Forelimb muscle (tissue), 1 donor: ENCODE measurements around the gene ANKRD17. TPM values are rescaled to one million over a fixed set of nuclear protein-coding genes. Genes with fewer than 3 reads are reported as not detected.

Experiments
- DNase-seq: peaks from one replicate; pipeline ENCODE4 v3.0.0-alpha.2; 2013; ENCODE audit warnings: low read depth
- polyA plus RNA-seq: library from polyadenylated mRNA; unstranded; fragments of 120-200 nt; gene quantifications from one replicate; pipeline ENCODE4 v1.2.1, GENCODE V29; 2013; ENCODE audit not compliant: insufficient read length

The ANKRD17 gene
- polyA plus RNA-seq, 1 donor, result 46.3 TPM

- no peak for DNase-seq
Measured at GRCh38 chr4:73129319-73129718, 129.3 kb downstream of the ANKRD17 start.

GRCh38 chr4:73127839-73128453 is 130.7 kb downstream of the ANKRD17 start:
- DNase-seq, result no peak

DNA sequence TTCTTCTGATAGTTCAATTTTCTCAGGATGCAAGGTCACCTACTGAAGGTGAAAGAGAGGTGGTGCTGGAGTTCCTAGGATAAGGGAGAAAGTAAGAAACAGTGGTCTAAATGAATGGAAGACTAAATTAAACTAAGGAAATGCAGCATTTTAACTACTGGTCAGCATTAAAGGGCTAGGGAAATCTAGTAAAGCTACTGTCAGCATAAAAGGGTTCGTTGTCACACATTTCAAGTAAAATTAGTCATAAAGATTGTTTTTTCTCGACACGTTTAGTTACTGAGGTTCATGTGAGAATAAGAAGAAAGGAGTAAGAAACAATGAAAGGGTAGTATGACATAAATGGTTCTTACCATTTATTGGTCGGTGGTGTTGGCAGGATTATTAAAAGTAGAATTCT is 149.1 kb downstream of the ANKRD17 start:
- no peak for DNase-seq

DNA sequence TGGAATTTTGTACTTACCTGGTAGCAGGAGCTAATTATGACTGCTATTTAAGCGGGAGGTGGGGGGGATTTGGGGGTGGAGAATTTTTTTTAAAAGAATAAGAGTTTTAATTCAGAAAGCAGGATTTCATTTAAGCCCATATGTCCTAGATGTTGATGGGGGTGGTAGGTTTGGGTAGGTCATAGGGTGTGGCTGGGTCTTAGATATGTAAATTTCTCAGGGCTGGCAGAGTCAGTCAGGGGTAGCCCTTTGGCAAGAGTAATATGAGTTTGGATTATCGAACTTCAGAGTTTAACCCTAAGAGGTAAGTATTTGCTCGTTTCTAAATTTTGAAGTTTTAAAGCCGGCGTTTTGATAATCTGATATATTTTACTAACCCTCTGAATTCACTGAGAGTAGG is 153.9 kb downstream of the ANKRD17 start:
- DNase-seq, result no peak

DNA sequence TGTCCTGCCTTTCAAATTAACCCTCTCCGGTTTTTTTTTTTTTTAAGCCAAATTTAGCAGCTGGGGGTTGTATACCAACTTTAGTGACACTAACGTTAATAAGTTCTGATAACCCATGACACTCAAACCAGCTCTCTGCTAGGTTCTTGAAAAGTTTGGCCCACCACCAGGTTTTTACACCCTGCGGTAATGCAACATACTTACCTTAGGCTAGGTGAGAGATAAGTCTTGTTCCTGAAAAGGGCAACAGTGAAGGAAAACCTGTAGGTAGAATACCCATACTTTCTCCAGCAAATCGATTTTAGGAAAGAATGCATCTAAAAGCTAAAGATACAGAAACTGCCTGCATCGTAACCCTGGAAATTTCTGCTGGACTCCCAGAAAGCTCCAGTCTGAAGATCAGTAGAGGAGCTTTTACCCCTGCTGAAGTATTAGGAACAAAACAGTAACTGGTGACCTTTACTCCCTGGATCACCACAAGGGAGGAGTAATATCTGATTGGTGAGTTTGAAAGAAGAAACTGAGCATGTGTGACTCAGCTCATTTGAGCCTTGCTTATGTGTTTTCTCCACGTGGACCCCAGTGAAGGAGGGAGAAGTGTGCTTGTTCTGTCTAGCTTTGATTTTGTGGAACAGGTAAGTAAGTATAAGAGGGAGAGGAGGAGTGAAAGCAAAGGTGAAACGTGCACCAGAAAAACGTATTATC is 154.6 kb downstream of the ANKRD17 start:
- no peak for DNase-seq

- DNase-seq, result no peak
Measured at GRCh38 chr4:73099143-73099542, 159.5 kb downstream of the ANKRD17 start.

DNA sequence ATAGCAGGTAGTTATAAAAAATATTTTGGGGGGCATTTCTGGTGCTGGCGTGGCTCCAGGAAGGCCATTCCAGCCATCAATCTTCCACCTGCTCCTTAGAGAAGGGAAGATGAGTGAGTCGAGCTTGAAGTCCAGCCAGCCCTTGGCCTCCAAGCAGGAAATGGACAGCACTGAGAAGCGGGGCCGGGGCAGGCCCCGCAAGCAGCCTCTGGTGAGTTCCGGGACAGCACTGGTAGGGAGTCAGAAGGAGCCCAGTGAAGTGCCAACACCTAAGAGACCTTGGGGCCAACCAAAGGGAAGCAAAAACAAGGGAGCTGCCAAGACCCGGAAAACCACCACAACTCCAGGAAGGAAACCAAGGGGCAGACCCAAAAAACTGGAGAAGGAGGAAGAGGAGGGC is 159.9 kb downstream of the ANKRD17 start:
- no peak for DNase-seq

GRCh38 chr4:73098016-73098415 is 160.6 kb downstream of the ANKRD17 start:
- no peak for DNase-seq

- no peak for DNase-seq
Measured at GRCh38 chr4:73092868-73093267, 165.7 kb downstream of the ANKRD17 start.

DNA sequence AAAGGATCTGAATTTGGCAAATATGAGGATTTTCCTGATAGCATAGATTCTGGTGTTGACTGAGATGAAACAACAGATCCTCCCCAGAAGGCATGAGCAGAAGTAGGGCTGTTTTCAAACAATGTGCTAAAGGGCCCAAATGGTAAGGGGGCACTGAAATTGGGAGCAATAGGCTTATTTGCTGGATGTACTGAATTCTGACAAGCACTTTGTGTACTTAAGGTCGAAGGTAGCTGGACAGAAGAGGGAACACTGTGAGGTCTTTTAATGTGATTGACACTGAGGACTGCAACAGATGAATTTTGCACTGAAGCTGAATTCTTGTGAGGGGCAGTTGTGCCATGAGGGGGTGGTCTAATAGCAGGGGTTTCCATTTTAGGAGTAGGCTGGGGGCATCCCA is 167.9 kb downstream of the ANKRD17 start:
- DNase-seq, result no peak

- no peak for DNase-seq
Measured at GRCh38 chr4:73087871-73088270, 170.7 kb downstream of the ANKRD17 start.

DNA sequence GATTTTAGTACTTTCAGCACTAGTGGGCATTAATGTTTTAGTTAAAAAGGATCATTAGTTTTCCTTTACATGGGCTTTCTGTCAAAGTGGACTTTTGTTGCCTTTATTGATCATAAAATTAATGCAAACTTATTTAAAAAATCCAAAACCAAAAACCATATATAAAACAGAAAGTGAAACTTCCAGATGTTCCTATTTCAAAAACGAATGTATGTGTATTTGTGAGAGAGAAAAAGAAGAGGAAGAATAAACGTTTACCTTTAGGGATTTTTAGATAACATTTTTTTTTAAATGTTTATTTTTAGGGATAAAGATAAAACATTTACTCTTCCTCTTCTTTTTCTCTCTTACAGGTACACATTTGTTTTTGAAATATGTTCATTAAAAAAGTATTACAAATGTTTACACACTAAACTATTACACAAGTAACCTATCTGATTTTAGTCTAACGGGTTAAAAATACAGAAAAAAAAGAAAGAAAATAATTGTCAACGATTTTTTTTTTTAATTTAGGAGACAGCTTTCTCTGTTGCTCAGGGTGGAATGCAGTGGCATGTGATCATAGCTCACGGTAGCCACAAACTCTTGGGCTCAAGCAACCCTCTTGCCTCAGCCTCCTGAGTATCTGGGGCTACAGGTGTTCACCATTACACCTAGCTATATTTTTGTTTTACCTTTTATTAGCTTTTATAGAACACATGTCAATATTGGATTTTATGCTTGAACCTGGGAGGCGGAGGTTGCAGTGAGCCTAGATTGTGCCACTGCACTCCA is 172.3 kb downstream of the ANKRD17 start:
- DNase-seq, result no peak

DNA sequence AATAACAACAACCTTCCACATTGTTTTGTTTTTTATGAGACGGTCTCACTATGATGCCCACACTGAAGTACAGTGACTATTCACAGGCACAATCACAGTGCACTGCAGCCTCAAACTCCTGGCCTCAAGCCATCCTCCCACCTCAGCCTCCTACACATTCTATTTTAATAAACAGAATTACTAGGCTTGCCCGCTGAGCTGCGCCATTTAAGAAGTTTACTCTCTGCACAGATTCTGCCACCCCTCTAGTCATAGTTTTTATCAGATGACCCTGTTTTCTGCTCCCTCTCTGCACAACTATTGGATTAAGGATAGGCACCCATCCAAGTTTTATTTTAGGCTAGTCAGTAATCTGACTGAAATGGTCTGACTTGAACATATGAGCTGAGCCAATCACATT is 177.8 kb downstream of the ANKRD17 start:
- DNase-seq, result no peak

- no peak for DNase-seq
Measured at GRCh38 chr4:73075832-73076231, 182.8 kb downstream of the ANKRD17 start.

DNA sequence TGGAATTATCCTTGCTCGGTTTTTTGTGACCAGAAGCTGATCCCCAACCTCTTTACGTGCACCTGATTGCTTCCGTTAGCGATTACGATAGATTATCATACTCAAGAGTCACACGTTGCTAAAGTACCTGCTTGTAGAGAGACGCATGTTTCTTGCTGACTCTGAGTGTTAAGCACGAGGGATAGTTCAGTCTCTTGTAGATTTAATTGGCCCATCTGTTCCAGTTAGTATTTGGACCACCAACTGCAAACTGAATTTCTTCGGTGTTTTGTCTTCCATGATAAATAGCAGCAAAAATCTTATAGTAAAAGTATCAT is 188.6 kb downstream of the ANKRD17 start:
- DNase-seq, result no peak

GRCh38 chr4:73069338-73070073 is 189.1 kb downstream of the ANKRD17 start, which contains the start of gene COX18:
COX18 (minus strand) TSS chr4:73069716; CDS start chr4:73069649, 67 bp downstream.
- peak; percentile 99 for DNase-seq

GRCh38 chr4:73068491-73069337 is 189.9 kb downstream of the ANKRD17 start:
- DNase-seq, result peak; percentile 25

DNA sequence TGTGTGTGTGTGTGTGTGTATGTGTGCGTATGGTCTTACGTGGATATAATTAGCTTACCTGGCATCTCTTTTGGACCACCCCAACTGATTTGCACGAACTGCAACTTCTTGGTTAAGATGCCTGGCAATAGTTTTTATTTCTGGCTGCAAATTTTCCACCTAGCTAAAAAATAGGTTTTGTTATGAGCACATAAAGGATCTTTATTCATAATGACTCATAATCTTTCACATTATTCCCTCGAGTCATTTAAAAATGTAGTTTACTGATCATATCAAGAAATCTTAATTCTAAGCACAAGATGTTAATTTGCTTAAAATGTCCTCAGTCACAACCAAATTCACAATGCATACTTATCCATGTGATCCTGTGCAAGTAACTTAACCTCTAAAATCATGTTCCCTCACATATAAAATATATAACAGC is 190.6 kb downstream of the ANKRD17 start:
- no peak for DNase-seq

DNA sequence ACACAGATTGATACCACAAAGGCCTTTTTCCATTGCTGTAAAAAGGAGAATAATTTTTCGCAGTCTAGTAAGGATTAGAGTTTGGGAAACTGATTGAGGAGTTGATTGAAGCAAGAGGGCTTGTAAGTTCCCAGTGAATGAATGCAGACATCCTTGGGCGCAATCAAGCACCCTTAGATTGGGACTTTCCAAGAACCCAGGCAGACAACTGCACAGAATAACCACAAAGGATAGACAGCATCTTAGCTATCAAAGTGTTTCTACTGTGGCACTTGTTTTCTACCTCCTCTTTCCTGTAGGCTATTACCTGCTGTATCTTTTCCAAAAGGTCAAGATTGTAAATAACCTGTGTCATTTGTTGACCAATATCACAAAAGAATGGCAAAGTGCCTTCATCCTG is 191.7 kb downstream of the ANKRD17 start:
- no peak for DNase-seq

DNA sequence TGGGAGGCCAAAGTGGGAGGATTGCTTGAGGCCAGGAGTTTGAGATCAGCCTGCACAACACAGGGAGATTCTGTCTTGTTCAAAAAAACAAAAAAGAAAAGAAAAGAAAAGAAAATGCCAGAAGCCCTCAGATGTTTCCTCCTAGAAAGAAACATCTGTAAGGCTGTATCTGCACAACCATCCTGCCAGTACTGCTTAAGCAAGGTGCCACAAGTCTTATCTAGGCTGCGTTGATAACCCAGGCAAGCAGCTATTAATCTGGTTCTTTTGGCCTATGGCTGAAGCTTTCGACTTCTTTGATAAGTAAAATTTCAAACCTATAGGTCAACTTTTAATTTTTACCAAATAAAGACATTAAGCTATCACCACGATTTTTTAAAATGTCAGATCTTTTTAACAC is 192.2 kb downstream of the ANKRD17 start:
- DNase-seq, result no peak

DNA sequence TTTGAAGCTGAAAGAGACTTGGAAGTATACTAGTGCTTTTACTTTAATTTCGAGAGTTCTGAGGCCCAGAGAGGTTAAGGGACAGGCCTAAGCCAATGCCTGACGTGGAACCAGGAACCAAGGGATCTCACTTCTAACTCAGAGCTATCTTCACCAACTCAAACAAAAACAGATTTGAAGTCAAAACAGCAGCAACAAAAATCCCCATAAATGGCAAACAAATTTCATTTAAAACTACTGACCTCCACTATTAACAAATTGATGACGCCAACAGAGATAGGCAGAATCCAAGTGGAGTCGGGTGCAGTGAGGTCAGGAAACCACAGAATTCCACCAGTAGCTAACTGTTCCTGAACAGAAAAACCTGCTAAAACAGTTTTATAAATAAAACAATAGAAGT is 194.1 kb downstream of the ANKRD17 start:
- DNase-seq, result no peak
